H9 (cell line): ENCODE results near the gene PLXNA4. TPM values are rescaled to one million over a fixed set of nuclear protein-coding genes. Genes with fewer than 3 reads are reported as not detected.

Experiments used
- DNase-seq: peaks from one replicate; pipeline ENCODE4 v3.0.0-alpha.2; 2017
- H2AFZ ChIP-seq: one replicate; pipeline ENCODE4 v1.6.1; 2013; ENCODE audit warnings: mild to moderate bottlenecking, low read length, control low read depth, moderate library complexity
- H2AK5ac ChIP-seq: 2 replicates; pipeline ENCODE4 v1.6.1; 2013; ENCODE audit warnings: low read length, control low read depth, mixed read lengths; ENCODE audit not compliant: insufficient read length
- H2BK120ac ChIP-seq: one replicate; pipeline ENCODE4 v1.6.1; 2013; ENCODE audit warnings: low read depth, mild to moderate bottlenecking, low read length, control low read depth, inconsistent platforms; ENCODE audit not compliant: poor library complexity, severe bottlenecking
- H2BK12ac ChIP-seq: 2 replicates; pipeline ENCODE4 v1.6.1; 2013; ENCODE audit warnings: low read length, control low read depth, mixed read lengths, low read depth; ENCODE audit not compliant: insufficient read length
- H2BK15ac ChIP-seq: 2 replicates; pipeline ENCODE4 v1.6.1; 2013; ENCODE audit warnings: low read depth, low read length, control low read depth
- H2BK20ac ChIP-seq: one replicate; pipeline ENCODE4 v1.6.1; 2013; ENCODE audit warnings: low read depth, mild to moderate bottlenecking, low read length, control low read depth, inconsistent platforms; ENCODE audit not compliant: poor library complexity, severe bottlenecking
- H2BK5ac ChIP-seq: 2 replicates; pipeline ENCODE4 v1.6.1; 2013; ENCODE audit warnings: low read length, control low read depth, mixed read lengths; ENCODE audit not compliant: insufficient read length
- H3K14ac ChIP-seq: 2 replicates; pipeline ENCODE4 v1.6.1; 2013; ENCODE audit warnings: low read length, control low read depth; ENCODE audit not compliant: insufficient read depth
- H3K18ac ChIP-seq: 2 replicates; pipeline ENCODE4 v1.6.1; 2013; ENCODE audit warnings: low read depth, mild to moderate bottlenecking, mixed read lengths, low read length, control low read depth; ENCODE audit not compliant: insufficient read length
- H3K23ac ChIP-seq: 2 replicates; pipeline ENCODE4 v1.6.1; 2013; ENCODE audit warnings: low read length, control low read depth, mixed read lengths, low read depth; ENCODE audit not compliant: insufficient read length
- H3K23me2 ChIP-seq: 2 replicates; pipeline ENCODE4 v1.6.1; 2013; ENCODE audit warnings: low read depth, mild to moderate bottlenecking, mixed read lengths, low read length, control low read depth; ENCODE audit not compliant: insufficient read length, poor library complexity, severe bottlenecking
- H3K27ac ChIP-seq: 2 replicates; pipeline ENCODE4 v1.5.1; 2013; ENCODE audit warnings: low read length, control low read depth, mixed read lengths, low read depth; ENCODE audit not compliant: insufficient read length
- H3K27me3 ChIP-seq: 2 replicates; pipeline ENCODE4 v1.6.1; 2013; ENCODE audit warnings: low read length, control low read depth, inconsistent platforms; ENCODE audit not compliant: insufficient read depth
- H3K4ac ChIP-seq: 2 replicates; pipeline ENCODE4 v1.6.1; 2013; ENCODE audit warnings: low read depth, mild to moderate bottlenecking, control low read depth, inconsistent platforms, low read length, moderate library complexity
- H3K4me1 ChIP-seq: 2 replicates; pipeline ENCODE4 v1.6.1; 2013; ENCODE audit warnings: low read length, control low read depth, inconsistent platforms; ENCODE audit not compliant: insufficient read depth
- H3K4me2 ChIP-seq: 2 replicates; pipeline ENCODE4 v1.6.1; 2013; ENCODE audit warnings: low read length, control low read depth, mixed read lengths; ENCODE audit not compliant: insufficient read length, insufficient read depth
- H3K56ac ChIP-seq: 2 replicates; pipeline ENCODE4 v1.6.1; 2013; ENCODE audit warnings: low read depth, mild to moderate bottlenecking, mixed read lengths, low read length, control low read depth; ENCODE audit not compliant: insufficient read length
- H3K79me1 ChIP-seq: 2 replicates; pipeline ENCODE4 v1.6.1; 2013; ENCODE audit warnings: low read depth, mild to moderate bottlenecking, moderate library complexity, low read length, control low read depth, inconsistent platforms; ENCODE audit not compliant: insufficient read depth, poor library complexity, severe bottlenecking
- H3K79me2 ChIP-seq: 2 replicates; pipeline ENCODE4 v1.6.1; 2013; ENCODE audit warnings: low read length, control low read depth, inconsistent platforms; ENCODE audit not compliant: insufficient read depth
- H3K9ac ChIP-seq: 2 replicates; pipeline ENCODE4 v1.6.1; 2013; ENCODE audit warnings: low read length, control low read depth, mixed read lengths; ENCODE audit not compliant: insufficient read length; ENCODE audit errors: extremely low read depth
- H3K9me3 ChIP-seq: one replicate; pipeline ENCODE4 v1.6.1; 2013; ENCODE audit warnings: low read depth, low read length, inconsistent platforms; ENCODE audit not compliant: control insufficient read depth
- H3T11ph ChIP-seq: one replicate; pipeline ENCODE4 v1.6.1; 2013; ENCODE audit warnings: mild to moderate bottlenecking, low read length, control low read depth, inconsistent platforms
- H4K20me1 ChIP-seq: one replicate; pipeline ENCODE4 v1.6.1; 2013; ENCODE audit not compliant: control insufficient read depth, insufficient read length, insufficient read depth
- H4K5ac ChIP-seq: 2 replicates; pipeline ENCODE4 v1.6.1; 2013; ENCODE audit warnings: low read depth, mild to moderate bottlenecking, mixed read lengths, low read length, control low read depth; ENCODE audit not compliant: insufficient read length
- H4K8ac ChIP-seq: replicated peaks from 2 replicates; pipeline ENCODE4 v1.6.1; 2013; ENCODE audit warnings: low read length, control low read depth, mixed read lengths, low read depth; ENCODE audit not compliant: insufficient read length
- H4K91ac ChIP-seq: 2 replicates; pipeline ENCODE4 v1.6.1; 2013; ENCODE audit warnings: low read depth, mild to moderate bottlenecking, moderate library complexity, mixed read lengths, low read length, control low read depth; ENCODE audit not compliant: insufficient read length
- H3K27ac Mint-ChIP-seq, 3 experiments: 2 replicates in 2 of 3; 3 replicates in 1 of 3; pipeline ENCODE4 v1.8.0; 2020 to 2021; ENCODE audit warnings: mixed read lengths in 3 of 3, mild to moderate bottlenecking in 1 of 3, moderate library complexity in 1 of 3
- H3K27me3 Mint-ChIP-seq: 2 replicates; pipeline ENCODE4 v1.8.0; 2021; ENCODE audit warnings: low read depth, mild to moderate bottlenecking, moderate library complexity, mixed read lengths
- H3K36me3 Mint-ChIP-seq, 3 experiments: 2 replicates in 2 of 3; 3 replicates in 1 of 3; pipeline ENCODE4 v1.8.0; 2020 to 2021; ENCODE audit warnings: low read depth in 3 of 3, mixed read lengths in 3 of 3; ENCODE audit not compliant: insufficient read depth in 1 of 3
- H3K4me1 Mint-ChIP-seq, 2 experiments: 2 replicates each; pipeline ENCODE4 v1.8.0; 2020; ENCODE audit warnings: mixed read lengths in 2 of 2
- H3K4me3 Mint-ChIP-seq, 2 experiments: 2 replicates in 1 of 2; 3 replicates in 1 of 2; pipeline ENCODE4 v1.8.0; 2020 to 2021; ENCODE audit warnings: mild to moderate bottlenecking in 2 of 2, mixed read lengths in 2 of 2, moderate library complexity in 1 of 2
- H3K9me3 Mint-ChIP-seq, 2 experiments: 2 replicates in 1 of 2; 3 replicates in 1 of 2; pipeline ENCODE4 v1.8.0; 2020; ENCODE audit warnings: mild to moderate bottlenecking in 2 of 2, mixed read lengths in 2 of 2, moderate library complexity in 1 of 2
- whole genome bisulfite sequencing: extraction: QIAGEN DNeasy Blood & Tissue Kit; methylation state at CpG from one replicate; pipeline ENCODE4 v1.1.7; 2013; ENCODE audit warnings: missing lambda C conversion rate, low lambda C conversion rate, mixed read lengths; ENCODE audit not compliant: insufficient read length; ENCODE audit errors: extremely low coverage; 5-methylcytosine and 5-hydroxymethylcytosine counted together
- total RNA-seq: library from RNA; stranded (reverse); gene quantifications from 2 replicates; pipeline ENCODE4 v1.2.1, GENCODE V29; 2021
- TF ChIP-seq, protein P1 (sequence below): fragments of 200-600 bp; sonication (generic); conservative IDR thresholded peaks from 3 replicates; pipeline ENCODE4 v1.8.0; 2021; ENCODE audit warnings: antibody characterized with exemption, mild to moderate bottlenecking

The PLXNA4 gene
- total RNA-seq, 1 experiment from 2014 or later, result 0.35 TPM

- Histone ChIP-seq H3K18ac (no peak overlapping the region), H2AK5ac (no peak overlapping the region), H4K20me1 (no peaks in the 10 kb centered on the region), H2BK15ac (no peak overlapping the region), H3K9me3 (no peaks in the 10 kb centered on the region), H3K27me3 (no peaks in the 10 kb centered on the region), H3K23me2 (no peaks in the 10 kb centered on the region), H3K4me1 (no peaks in the 10 kb centered on the region; the same call in 1 of the 2 replicates), H3K14ac (no peak overlapping the region), H2BK5ac (no peak overlapping the region), H3K56ac (no peak overlapping the region), H3K79me1 (no peaks in the 10 kb centered on the region), H2BK12ac (no peak overlapping the region), H3K4me2 (no peak overlapping the region), H3T11ph (no peak overlapping the region), H2BK20ac (no peak overlapping the region), H3K23ac (no peak overlapping the region), H3K9ac (no peak overlapping the region), H4K8ac (no peak overlapping the region), H4K5ac (no peak overlapping the region), H3K79me2 (no peaks in the 10 kb centered on the region), H2AFZ (no peak overlapping the region), H3K4ac (no peak overlapping the region), H2BK120ac (no peak overlapping the region), H4K91ac (no peak overlapping the region), H3K27ac (no peak overlapping the region)
- WGBS, result no CpG with 5 or more reads among the region's 9 CpGs
- no peak for DNase-seq
- TF ChIP-seq, protein P1, sequence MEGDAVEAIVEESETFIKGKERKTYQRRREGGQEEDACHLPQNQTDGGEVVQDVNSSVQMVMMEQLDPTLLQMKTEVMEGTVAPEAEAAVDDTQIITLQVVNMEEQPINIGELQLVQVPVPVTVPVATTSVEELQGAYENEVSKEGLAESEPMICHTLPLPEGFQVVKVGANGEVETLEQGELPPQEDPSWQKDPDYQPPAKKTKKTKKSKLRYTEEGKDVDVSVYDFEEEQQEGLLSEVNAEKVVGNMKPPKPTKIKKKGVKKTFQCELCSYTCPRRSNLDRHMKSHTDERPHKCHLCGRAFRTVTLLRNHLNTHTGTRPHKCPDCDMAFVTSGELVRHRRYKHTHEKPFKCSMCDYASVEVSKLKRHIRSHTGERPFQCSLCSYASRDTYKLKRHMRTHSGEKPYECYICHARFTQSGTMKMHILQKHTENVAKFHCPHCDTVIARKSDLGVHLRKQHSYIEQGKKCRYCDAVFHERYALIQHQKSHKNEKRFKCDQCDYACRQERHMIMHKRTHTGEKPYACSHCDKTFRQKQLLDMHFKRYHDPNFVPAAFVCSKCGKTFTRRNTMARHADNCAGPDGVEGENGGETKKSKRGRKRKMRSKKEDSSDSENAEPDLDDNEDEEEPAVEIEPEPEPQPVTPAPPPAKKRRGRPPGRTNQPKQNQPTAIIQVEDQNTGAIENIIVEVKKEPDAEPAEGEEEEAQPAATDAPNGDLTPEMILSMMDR, result no peak
- no peak overlapping the region for H3K27ac Mint-ChIP-seq
- peaks cover 10% of the 10 kb centered on the region for H3K27me3 Mint-ChIP-seq
- no peaks in the 10 kb centered on the region for H3K9me3 Mint-ChIP-seq
- peaks cover 0 to 2% (median 0%) of the 10 kb centered on the region in 3 experiments; a peak in 1 of 7 replicates for H3K36me3 Mint-ChIP-seq
- peaks cover 31 to 39% of the 10 kb centered on the region in 2 experiments for H3K4me1 Mint-ChIP-seq
- no peak overlapping the region for H3K4me3 Mint-ChIP-seq
Measured at GRCh38 chr7:132145063-132145462, 431.2 kb downstream of the PLXNA4 start.
